Left lung (tissue), 10 donors: Measurements from ENCODE around the gene PROX1. TPM values are rescaled to one million over a fixed set of nuclear protein-coding genes. Genes with fewer than 3 reads are reported as not detected.

ENCODE experiments used
- ATAC-seq: fragments of 200-7000 bp; cut with Tn5 transposase; one replicate; pipeline ENCODE4 v1.9.1; 2020; ENCODE audit warnings: moderate library complexity
- DNase-seq, 4 donors: peaks; one replicate each; pipeline ENCODE4 v3.0.0-alpha.2; 2013 to 2020
- H3K27ac ChIP-seq, 2 donors: fragments of 200-600 bp; sonication (generic) in 1 of 2; one replicate each; pipeline versions ENCODE4 v1.5.0 to v1.8.0; 2020 to 2021
- H3K27me3 ChIP-seq, 2 donors: fragments of 200-600 bp; sonication (generic) in 1 of 2; one replicate each; pipeline versions ENCODE4 v1.5.0 to v1.8.0; 2020 to 2021
- H3K36me3 ChIP-seq, 2 donors: fragments of 200-600 bp; sonication (generic) in 1 of 2; one replicate each; pipeline versions ENCODE4 v1.5.0 to v1.8.0; 2020 to 2021
- H3K4me1 ChIP-seq, 2 donors: fragments of 200-600 bp; one replicate each; pipeline ENCODE4 v1.8.0; 2021
- H3K4me3 ChIP-seq, 2 donors: fragments of 200-600 bp; sonication (generic) in 1 of 2; one replicate each; pipeline versions ENCODE4 v1.5.0 to v1.8.0; 2020 to 2021; ENCODE audit warnings: mild to moderate bottlenecking in 1 of 2
- H3K9me3 ChIP-seq, 2 donors: fragments of 200-600 bp; sonication (generic) in 1 of 2; one replicate each; pipeline versions ENCODE4 v1.5.0 to v1.8.0; 2020 to 2021
- intact Hi-C, 2 donors: fragments of 100-400 bp; cut with DNase I; formaldehyde crosslinking; loops; one replicate each; pipeline versions ENCODE4 v1.11.2 to v1.14.2; 2022
- polyA plus RNA-seq, 6 donors: library from polyadenylated mRNA; unstranded; fragments of 120-200 nt; gene quantifications; one replicate each; pipeline ENCODE4 v1.2.1, GENCODE V29; 2013; ENCODE audit not compliant: insufficient read length in 6 of 6
- total RNA-seq, 2 donors: library from RNA; stranded (reverse); fragmentation: NEBNext Ultra II Directional; extraction: Animal tissue kit (Norgen Biotek cat#: 25700); gene quantifications; one replicate each; pipeline ENCODE4 v1.2.1, GENCODE V29; 2021
- TF ChIP-seq, protein P1 (sequence below), 2 donors: fragments of 200-600 bp; sonication (generic) in 1 of 2; IDR thresholded peaks; one replicate each; pipeline versions ENCODE4 v1.5.0 to v1.8.0; 2021; ENCODE audit warnings: antibody characterized with exemption in 2 of 2
- donor health status: DM: no; HTN: yes; CAD: no.
- donor health status: DM: no; HTN: no; CAD: no.

Gene PROX1
- total and polyA plus RNA-seq, 8 donors = 6.2 to 15.3 (median 9.1) TPM

DNA sequence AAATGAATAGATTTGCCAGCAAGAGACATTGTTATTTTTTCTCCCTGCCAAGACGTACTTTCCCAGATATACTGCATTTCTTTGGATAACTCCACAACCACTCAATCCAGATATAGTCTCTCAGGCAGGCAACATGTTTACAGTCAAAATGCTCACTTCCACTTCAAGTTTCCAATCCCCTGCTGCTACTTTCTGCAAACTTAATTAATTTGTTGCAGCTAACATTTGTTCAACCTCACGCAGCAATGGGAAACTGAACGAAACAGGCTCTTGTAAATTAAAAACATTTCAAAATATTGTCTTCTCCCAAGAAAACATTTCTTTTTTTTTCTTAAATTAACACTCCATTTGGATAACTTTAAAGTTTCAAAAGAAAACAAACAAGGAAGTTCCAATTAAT lies 45.7 kb upstream of the PROX1 start:
- no peak for DNase-seq
- Histone ChIP-seq H3K4me1 (no peaks in the 10 kb centered on the region), H3K27ac (no peak overlapping the region), H3K9me3 (no peaks in the 10 kb centered on the region), H3K4me3 (no peak overlapping the region), H3K27me3 (no peaks in the 10 kb centered on the region), H3K36me3 (no peaks in the 10 kb centered on the region)
- intact Hi-C loops = no loop called here
- TF ChIP-seq, protein P1, sequence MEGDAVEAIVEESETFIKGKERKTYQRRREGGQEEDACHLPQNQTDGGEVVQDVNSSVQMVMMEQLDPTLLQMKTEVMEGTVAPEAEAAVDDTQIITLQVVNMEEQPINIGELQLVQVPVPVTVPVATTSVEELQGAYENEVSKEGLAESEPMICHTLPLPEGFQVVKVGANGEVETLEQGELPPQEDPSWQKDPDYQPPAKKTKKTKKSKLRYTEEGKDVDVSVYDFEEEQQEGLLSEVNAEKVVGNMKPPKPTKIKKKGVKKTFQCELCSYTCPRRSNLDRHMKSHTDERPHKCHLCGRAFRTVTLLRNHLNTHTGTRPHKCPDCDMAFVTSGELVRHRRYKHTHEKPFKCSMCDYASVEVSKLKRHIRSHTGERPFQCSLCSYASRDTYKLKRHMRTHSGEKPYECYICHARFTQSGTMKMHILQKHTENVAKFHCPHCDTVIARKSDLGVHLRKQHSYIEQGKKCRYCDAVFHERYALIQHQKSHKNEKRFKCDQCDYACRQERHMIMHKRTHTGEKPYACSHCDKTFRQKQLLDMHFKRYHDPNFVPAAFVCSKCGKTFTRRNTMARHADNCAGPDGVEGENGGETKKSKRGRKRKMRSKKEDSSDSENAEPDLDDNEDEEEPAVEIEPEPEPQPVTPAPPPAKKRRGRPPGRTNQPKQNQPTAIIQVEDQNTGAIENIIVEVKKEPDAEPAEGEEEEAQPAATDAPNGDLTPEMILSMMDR (IDR thresholded peaks at IDR 0.05) = no peak
- ATAC-seq = no peak

DNA sequence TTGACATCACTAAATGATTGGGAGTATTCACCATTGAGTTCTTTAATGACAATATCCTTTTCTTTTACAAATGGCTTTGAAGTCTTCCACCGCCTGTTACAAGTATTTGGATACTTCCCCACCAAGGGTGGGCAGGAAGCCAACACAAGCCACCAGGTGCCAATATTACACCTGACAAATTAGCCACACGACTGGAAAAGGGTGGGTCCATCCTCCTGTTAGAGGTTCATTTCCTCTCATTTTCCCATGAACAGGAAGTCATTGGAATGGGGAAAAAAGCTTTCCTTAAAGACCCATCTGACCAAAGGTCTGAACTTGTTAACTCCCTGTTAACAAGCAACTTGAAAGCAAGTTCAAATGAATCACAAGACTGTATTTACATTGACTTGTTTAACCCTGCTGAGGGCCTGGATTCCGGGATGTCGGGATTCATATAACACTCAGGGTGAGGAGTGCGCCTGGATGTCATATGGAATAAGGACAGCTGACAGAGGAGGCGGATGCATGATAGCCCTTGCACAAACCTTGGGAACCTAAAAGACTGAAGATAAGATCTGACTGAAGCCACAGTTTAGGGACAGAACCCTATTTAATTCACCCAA lies 40.5 kb upstream of the PROX1 start:
- no peak overlapping the region for H3K27ac ChIP-seq
- intact Hi-C loops = no loop called here
- no peaks in the 10 kb centered on the region for H3K27me3 ChIP-seq
- ATAC-seq = no peak
- no peaks in the 10 kb centered on the region for H3K36me3 ChIP-seq
- TF ChIP-seq, protein P1 (IDR thresholded peaks at IDR 0.05) = no peak
- no peaks in the 10 kb centered on the region for H3K4me1 ChIP-seq
- H3K4me3 ChIP-seq = no peak overlapping the region
- no peak for DNase-seq
- H3K9me3 ChIP-seq = no peaks in the 10 kb centered on the region

GRCh38 chr1:213951876-213952275 lies 35.9 kb upstream of the PROX1 start:
- H3K4me3 ChIP-seq = no peak overlapping the region
- H3K27ac ChIP-seq = no peak overlapping the region
- H3K36me3 ChIP-seq = no peaks in the 10 kb centered on the region
- DNase-seq = no peak
- intact Hi-C loops = no loop called here
- H3K9me3 ChIP-seq = no peaks in the 10 kb centered on the region
- TF ChIP-seq, protein P1 (IDR thresholded peaks at IDR 0.05) = no peak
- H3K27me3 ChIP-seq = no peaks in the 10 kb centered on the region
- no peak for ATAC-seq
- H3K4me1 ChIP-seq = no peaks in the 10 kb centered on the region

GRCh38 chr1:213953806-213954205 lies 34.0 kb upstream of the PROX1 start:
- TF ChIP-seq, protein P1 (IDR thresholded peaks at IDR 0.05) = no peak
- Histone ChIP-seq H3K4me1 (no peaks in the 10 kb centered on the region), H3K4me3 (no peak overlapping the region), H3K27me3 (no peaks in the 10 kb centered on the region), H3K9me3 (no peaks in the 10 kb centered on the region), H3K27ac (no peak overlapping the region), H3K36me3 (no peaks in the 10 kb centered on the region)
- no peak for DNase-seq
- intact Hi-C loops = no loop called here
- ATAC-seq = no peak

DNA sequence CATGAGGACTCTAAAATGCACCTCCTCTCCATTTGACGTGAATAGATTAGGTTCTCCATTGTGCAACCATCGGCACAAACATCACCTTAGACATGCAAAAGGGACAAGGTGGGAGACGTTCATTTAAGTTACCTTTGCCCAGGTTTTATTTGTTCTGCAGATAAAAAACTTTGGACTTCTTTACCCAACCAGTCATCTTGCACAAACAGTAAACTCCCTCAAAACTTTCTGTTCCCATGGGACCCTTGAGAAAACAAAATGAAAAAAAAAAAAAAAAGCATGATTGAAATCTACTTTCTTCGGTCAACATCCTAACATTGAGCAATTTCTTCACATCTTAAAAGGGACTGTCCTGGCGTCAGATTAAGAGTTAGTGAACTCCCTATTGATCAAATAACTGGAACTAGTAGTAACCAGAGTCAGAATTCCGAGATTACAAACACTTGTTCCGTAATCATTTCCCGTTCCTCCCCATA lies 31.4 kb upstream of the PROX1 start:
- H3K4me1 ChIP-seq = no peaks in the 10 kb centered on the region
- H3K4me3 ChIP-seq = no peak overlapping the region
- TF ChIP-seq, protein P1 (IDR thresholded peaks at IDR 0.05) = no peak
- H3K27ac ChIP-seq = no peak overlapping the region
- intact Hi-C loops = no loop called here
- H3K9me3 ChIP-seq = no peaks in the 10 kb centered on the region
- DNase-seq (no peak), ATAC-seq (no peak)
- H3K36me3 ChIP-seq = no peaks in the 10 kb centered on the region
- no peaks in the 10 kb centered on the region for H3K27me3 ChIP-seq
